Fibroblast of villous mesenchyme (primary cell): ENCODE data around the gene KRT75. TPM values are rescaled to one million over a fixed set of nuclear protein-coding genes. Genes with fewer than 3 reads are reported as not detected.

Source experiments
- DNase-seq: peaks from one replicate; pipeline ENCODE4 v3.0.0-alpha.2; 2010; ENCODE audit warnings: low read depth
- H3K4me3 ChIP-seq: 2 replicates; pipeline ENCODE4 v1.5.1; 2011; ENCODE audit warnings: low read depth, mild to moderate bottlenecking, low read length
- CTCF ChIP-seq: IDR thresholded peaks from 2 replicates; pipeline ENCODE4 v1.5.1; 2012; ENCODE audit warnings: low read depth, mild to moderate bottlenecking, low read length; ENCODE audit not compliant: insufficient read depth
- total RNA-seq: library from RNA; depleted of rRNA; stranded (reverse); fragments of >200 nt; gene quantifications from 2 replicates; pipeline ENCODE4 v1.2.3, GENCODE V29; 2012

KRT75 gene
- total RNA-seq: not detected in 2 replicates

- no peak within 1 kb of the TSS for H3K4me3 ChIP-seq
- no peak for TF ChIP-seq CTCF
- no peak for DNase-seq
Measured at GRCh38 chr12:52434081-52434733, at the start of gene KRT75. TSS of gene KRT75 (minus strand) at chr12:52434371. CDS start at chr12:52434304, 67 bp downstream.

- DNase-seq: no peak
- no peak overlapping the region for H3K4me3 ChIP-seq
- no peak for TF ChIP-seq CTCF
Measured at GRCh38 chr12:52480073-52480472, 45.9 kb upstream of the KRT75 start.

- DNase-seq: no peak
- no peak for TF ChIP-seq CTCF
- no peak overlapping the region for H3K4me3 ChIP-seq
Measured at GRCh38 chr12:52477651-52478050, 43.5 kb upstream of the KRT75 start.

- no peak for DNase-seq
- no peak for TF ChIP-seq CTCF
- H3K4me3 ChIP-seq: no peak overlapping the region
Measured at GRCh38 chr12:52474212-52474611, 40.0 kb upstream of the KRT75 start.

GRCh38 chr12:52473768-52474167 lies 39.6 kb upstream of the KRT75 start, which contains the start of gene KRT6C:
TSS of gene KRT6C (minus strand) at chr12:52473805. CDS start at chr12:52473737, 68 bp downstream.
- DNase-seq: no peak
- no peak for TF ChIP-seq CTCF
- H3K4me3 ChIP-seq: no peak within 1 kb of the TSS

- TF ChIP-seq CTCF: no peak
- H3K4me3 ChIP-seq: no peak overlapping the region
- DNase-seq: no peak
Measured at GRCh38 chr12:52469853-52470252, 35.7 kb upstream of the KRT75 start.

GRCh38 chr12:52464897-52465296 lies 30.7 kb upstream of the KRT75 start:
- DNase-seq: no peak
- no peak overlapping the region for H3K4me3 ChIP-seq
- TF ChIP-seq CTCF: no peak
